ENCODE results near the gene VCL.

DNA sequence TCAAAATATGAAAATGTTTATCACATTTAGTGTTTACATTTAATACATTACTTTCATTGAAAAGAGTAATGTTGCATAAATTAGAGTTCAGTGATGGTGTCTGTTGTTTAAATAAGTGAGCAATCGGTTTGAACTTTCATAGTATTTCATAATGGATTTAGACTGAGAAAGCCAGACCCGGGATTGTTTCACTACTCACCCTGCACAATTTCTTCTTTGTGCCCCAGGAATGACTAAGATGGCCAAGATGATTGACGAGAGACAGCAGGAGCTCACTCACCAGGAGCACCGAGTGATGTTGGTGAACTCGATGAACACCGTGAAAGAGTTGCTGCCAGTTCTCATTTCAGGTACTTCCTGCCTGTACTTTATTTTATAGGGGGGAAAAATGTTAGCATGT lies 74.6 kb downstream of the VCL start:
- no peak for TF ChIP-seq POLR2AphosphoS5 (IDR thresholded peaks at IDR 0.05)
- TF ChIP-seq POLR2A (IDR thresholded peaks at IDR 0.05), result no peak

Data from upper lobe of left lung (tissue), 4 donors.